Renal cortex interstitium (tissue), 11 donors: Measurements from ENCODE around the gene LRRC56. TPM values are rescaled to one million over a fixed set of nuclear protein-coding genes. Genes with fewer than 3 reads are reported as not detected.
A peak's percentile ranks its signal among the peaks of the same experiment; 100 is the strongest.

Experiments
- DNase-seq, 11 donors: peaks; one replicate each; pipeline ENCODE4 v3.0.0-alpha.2; 2013; ENCODE audit warnings: low read depth in 9 of 11, low spot score in 4 of 11; ENCODE audit errors: extremely low read depth in 1 of 11
- polyA plus RNA-seq, 3 donors: library from polyadenylated mRNA; unstranded; fragments of 120-200 nt; gene quantifications; one replicate each; pipeline ENCODE4 v1.2.1, GENCODE V29; 2013; ENCODE audit not compliant: insufficient read length in 3 of 3

Gene LRRC56
- polyA plus RNA-seq, 3 donors: 2.9 to 6.0 (median 4.3) TPM

- no peak for DNase-seq
These were observed 38.8 kb upstream of the LRRC56 start for GRCh38 chr11:498297-499181.

GRCh38 chr11:499201-500076, 37.9 kb upstream of the LRRC56 start:
- DNase-seq: no peak

- DNase-seq: no peak
These were observed 36.2 kb upstream of the LRRC56 start for GRCh38 chr11:501001-501682.

- DNase-seq: no peak
These were observed 35.5 kb upstream of the LRRC56 start for GRCh38 chr11:501683-502287.

- DNase-seq: no peak
These were observed 34.8 kb upstream of the LRRC56 start for GRCh38 chr11:502288-503178.

- no peak for DNase-seq
These were observed 33.9 kb upstream of the LRRC56 start for GRCh38 chr11:503179-503981.

GRCh38 chr11:504053-504993, 33.0 kb upstream of the LRRC56 start:
- peak in 5 of 11 donors; percentile 35 to 42 (median 40) for DNase-seq

GRCh38 chr11:504994-505344, 32.4 kb upstream of the LRRC56 start:
- no peak for DNase-seq

- peak; percentile 89 to 98 (median 95) for DNase-seq
These were observed 30.9 kb upstream of the LRRC56 start for GRCh38 chr11:506238-506994.

GRCh38 chr11:506995-507726, 30.2 kb upstream of the LRRC56 start, which contains the start of gene RNH1:
Gene RNH1 (minus strand): TSS chr11:507242. CDS start chr11:502162, 5,080 bp downstream.
- peak; percentile 72 to 92 (median 89) for DNase-seq

- DNase-seq: peak in 1 of 11 donors; percentile 12
These were observed 29.4 kb upstream of the LRRC56 start for GRCh38 chr11:507727-508515.

- DNase-seq: no peak
These were observed 28.4 kb upstream of the LRRC56 start for GRCh38 chr11:508956-509355.

- DNase-seq: no peak
These were observed 24.3 kb upstream of the LRRC56 start for GRCh38 chr11:512761-513595.
